ENCODE results near the gene MACF1. TPM values are rescaled to one million over a fixed set of nuclear protein-coding genes. Genes with fewer than 3 reads are reported as not detected.

The MACF1 gene
- total and polyA plus RNA-seq, 8 donors, result 358 to 484 (median 440) TPM

DNA sequence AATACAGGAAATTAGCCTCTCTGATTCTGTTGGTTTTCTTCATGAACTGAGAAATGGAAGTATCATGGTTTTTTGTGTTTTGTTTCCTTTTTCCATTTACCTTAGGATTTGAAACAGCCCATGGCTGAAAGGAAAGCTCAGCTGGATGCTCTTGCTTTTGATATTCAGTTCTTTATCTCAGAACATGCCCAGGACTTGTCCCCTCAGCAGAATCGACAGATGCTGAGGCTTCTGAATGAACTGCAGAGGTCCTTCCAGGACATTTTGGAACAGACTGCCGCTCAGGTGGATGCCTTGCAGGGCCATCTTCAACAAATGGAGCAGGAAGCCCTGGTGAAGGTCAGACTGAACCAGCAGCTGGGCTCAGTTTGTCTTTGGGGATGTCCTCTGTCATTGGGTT is 142.4 kb downstream of the MACF1 start:
- Histone ChIP-seq H3K4me1 (no peaks in the 10 kb centered on the region), H3K27ac (no peak overlapping the region), H3K36me3 (peaks cover 5 to 99% of the 10 kb centered on the region in 2 donors), H3K9me3 (no peaks in the 10 kb centered on the region), H3K4me3 (no peak overlapping the region), H3K27me3 (no peaks in the 10 kb centered on the region)
- intact Hi-C loops (cut with DNase I), result no loop called here
- TF ChIP-seq, protein P1, sequence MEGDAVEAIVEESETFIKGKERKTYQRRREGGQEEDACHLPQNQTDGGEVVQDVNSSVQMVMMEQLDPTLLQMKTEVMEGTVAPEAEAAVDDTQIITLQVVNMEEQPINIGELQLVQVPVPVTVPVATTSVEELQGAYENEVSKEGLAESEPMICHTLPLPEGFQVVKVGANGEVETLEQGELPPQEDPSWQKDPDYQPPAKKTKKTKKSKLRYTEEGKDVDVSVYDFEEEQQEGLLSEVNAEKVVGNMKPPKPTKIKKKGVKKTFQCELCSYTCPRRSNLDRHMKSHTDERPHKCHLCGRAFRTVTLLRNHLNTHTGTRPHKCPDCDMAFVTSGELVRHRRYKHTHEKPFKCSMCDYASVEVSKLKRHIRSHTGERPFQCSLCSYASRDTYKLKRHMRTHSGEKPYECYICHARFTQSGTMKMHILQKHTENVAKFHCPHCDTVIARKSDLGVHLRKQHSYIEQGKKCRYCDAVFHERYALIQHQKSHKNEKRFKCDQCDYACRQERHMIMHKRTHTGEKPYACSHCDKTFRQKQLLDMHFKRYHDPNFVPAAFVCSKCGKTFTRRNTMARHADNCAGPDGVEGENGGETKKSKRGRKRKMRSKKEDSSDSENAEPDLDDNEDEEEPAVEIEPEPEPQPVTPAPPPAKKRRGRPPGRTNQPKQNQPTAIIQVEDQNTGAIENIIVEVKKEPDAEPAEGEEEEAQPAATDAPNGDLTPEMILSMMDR (IDR thresholded peaks at IDR 0.05), result no peak
- ATAC-seq, result no peak
- no peak for DNase-seq

- Histone ChIP-seq H3K4me1 (no peaks in the 10 kb centered on the region), H3K9me3 (no peaks in the 10 kb centered on the region), H3K4me3 (no peak overlapping the region), H3K36me3 (peaks cover 8 to 99% of the 10 kb centered on the region in 2 donors), H3K27me3 (no peaks in the 10 kb centered on the region), H3K27ac (no peak overlapping the region)
- ATAC-seq, result no peak
- intact Hi-C loops (cut with DNase I), result no loop called here
- no peak for DNase-seq
- TF ChIP-seq, protein P1 (IDR thresholded peaks at IDR 0.05), result no peak
These were observed 143.8 kb downstream of the MACF1 start for GRCh38 chr1:39348278-39348677.

DNA sequence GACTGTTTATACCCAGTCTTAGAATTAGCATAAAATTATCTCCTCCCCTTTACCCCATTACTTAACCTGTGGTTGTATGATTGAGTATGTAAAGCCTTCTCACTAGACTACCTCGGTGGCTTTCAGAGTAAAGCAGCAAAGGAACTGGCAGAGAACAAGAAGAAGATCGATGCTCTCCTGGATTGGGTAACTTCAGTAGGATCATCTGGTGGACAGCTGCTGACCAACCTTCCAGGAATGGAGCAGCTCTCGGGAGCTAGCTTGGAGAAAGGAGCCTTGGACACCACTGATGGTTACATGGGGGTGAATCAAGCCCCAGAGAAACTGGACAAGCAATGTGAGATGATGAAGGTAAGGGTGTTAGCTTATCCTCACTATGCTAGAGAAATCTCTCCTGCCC is 148.4 kb downstream of the MACF1 start:
- peaks cover 8 to 100% of the 10 kb centered on the region in 2 donors for H3K36me3 ChIP-seq
- ATAC-seq, result no peak

GRCh38 chr1:39354572-39354971 is 150.1 kb downstream of the MACF1 start:
- ATAC-seq (no peak), DNase-seq (no peak)
- intact Hi-C loops (cut with DNase I), result no loop called here
- TF ChIP-seq, protein P1 (IDR thresholded peaks at IDR 0.05), result no peak
- peaks cover 0 to 7% of the 10 kb centered on the region in 2 donors for H3K4me1 ChIP-seq
- H3K36me3 ChIP-seq, result peaks cover 14 to 100% of the 10 kb centered on the region in 2 donors
- H3K9me3 ChIP-seq, result no peaks in the 10 kb centered on the region
- H3K27ac ChIP-seq, result no peak overlapping the region
- no peaks in the 10 kb centered on the region for H3K27me3 ChIP-seq
- no peak overlapping the region for H3K4me3 ChIP-seq

More for the DNA sequence above, 148.4 kb downstream of the MACF1 start:
- no peak for DNase-seq
- intact Hi-C loops (cut with DNase I), result no loop called here
- no peak overlapping the region for H3K27ac ChIP-seq
- no peaks in the 10 kb centered on the region for H3K9me3 ChIP-seq
- no peaks in the 10 kb centered on the region for H3K4me1 ChIP-seq
- no peaks in the 10 kb centered on the region for H3K27me3 ChIP-seq
- TF ChIP-seq, protein P1 (IDR thresholded peaks at IDR 0.05), result no peak
- H3K4me3 ChIP-seq, result no peak overlapping the region

DNA sequence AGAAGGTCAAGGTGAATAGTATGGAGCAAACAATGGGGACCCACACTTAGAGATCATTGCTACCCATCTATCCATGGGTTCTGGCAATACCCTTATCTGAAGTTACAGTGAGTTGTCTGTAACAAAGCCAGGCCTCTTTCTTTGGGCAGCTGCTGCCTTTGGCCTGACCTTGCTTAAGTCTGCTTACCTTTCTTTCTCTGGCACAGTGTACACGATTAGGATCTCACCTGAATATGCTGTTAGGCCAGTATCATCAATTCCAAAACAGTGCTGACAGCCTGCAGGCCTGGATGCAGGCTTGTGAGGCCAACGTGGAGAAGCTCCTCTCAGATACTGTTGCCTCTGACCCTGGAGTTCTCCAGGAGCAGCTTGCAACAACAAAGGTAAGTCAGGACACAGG is 154.0 kb downstream of the MACF1 start:
- H3K9me3 ChIP-seq, result no peaks in the 10 kb centered on the region
- no peak for ATAC-seq
- intact Hi-C loops (cut with DNase I), result no loop called here
- H3K4me1 ChIP-seq, result peaks cover 0 to 21% of the 10 kb centered on the region in 2 donors
- no peak overlapping the region for H3K27ac ChIP-seq
- DNase-seq, result no peak
- no peak overlapping the region for H3K4me3 ChIP-seq
- H3K27me3 ChIP-seq, result no peaks in the 10 kb centered on the region
- H3K36me3 ChIP-seq, result peaks cover 6 to 100% of the 10 kb centered on the region in 2 donors
- TF ChIP-seq, protein P1 (IDR thresholded peaks at IDR 0.05), result no peak

Measured in left lung (tissue), 10 donors.